ENCODE measurements around the gene ZMAT3. TPM values are rescaled to one million over a fixed set of nuclear protein-coding genes. Genes with fewer than 3 reads are reported as not detected.
A peak's percentile ranks its signal among the peaks of the same experiment; 100 is the strongest.

The ZMAT3 gene
- total and polyA plus RNA-seq, 2 of the 4 experiments (the other 2 are of a cell fraction), result 11.7 to 14.3 TPM

DNA sequence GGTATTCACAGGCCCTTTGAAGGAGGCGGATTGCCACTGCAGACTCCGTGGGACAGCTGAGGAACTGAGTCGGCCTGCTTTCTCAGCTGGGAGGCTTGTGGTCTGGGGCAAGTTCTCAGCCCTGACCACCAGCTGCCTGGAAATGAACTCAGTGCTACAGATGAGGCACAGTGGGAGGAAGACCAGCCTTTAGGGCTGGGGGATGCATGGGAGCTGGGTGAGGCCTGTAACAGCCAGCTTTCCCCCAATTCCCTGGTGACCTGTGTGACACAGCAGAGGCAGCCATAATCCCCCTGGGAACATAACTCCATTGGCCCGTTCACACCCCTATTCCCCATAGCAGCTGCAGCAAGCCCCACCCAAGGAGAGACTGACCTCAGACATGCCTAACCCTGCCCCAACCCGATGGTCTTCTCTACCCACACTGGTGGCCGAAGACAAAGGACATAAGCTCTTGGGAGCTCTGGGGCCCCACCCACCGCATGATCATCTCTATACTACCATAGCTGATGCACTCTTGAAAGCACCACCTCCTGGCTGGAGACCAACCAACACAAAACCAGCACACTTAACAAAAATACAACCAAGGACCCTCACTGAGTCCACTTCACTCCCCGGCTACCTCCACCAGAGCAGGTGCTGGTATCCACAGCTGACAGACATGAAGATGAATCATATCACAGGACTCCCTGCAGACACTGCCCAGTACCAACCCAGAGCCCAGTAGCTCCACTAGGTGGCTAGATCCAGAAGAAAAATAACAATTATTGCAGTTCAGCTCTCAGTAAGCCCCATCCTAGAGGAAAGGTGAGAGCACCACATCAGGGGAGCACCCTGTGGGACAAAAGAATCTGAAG, 24.9 kb downstream of the ZMAT3 start:
- dilution Hi-C loops (cut with HindIII; ENCODE audit: low sequenced_read_pairs, unreplicated experiment) (no loop called here), intact Hi-C loops (cut with micrococcal nuclease) (no loop called here), in situ Hi-C loops (cut with MboI; ENCODE audit: low sequenced_read_pairs) (no loop called here)
- peaks cover 16 to 32% of the 10 kb centered on the region in 2 experiments for H3K79me1 ChIP-seq (ENCODE audit: low read depth in 1 of 2, low read length in 2 of 2)
- no peak for TF ChIP-seq POLR2A (IDR thresholded peaks at IDR 0.05; ENCODE audit: low read depth, low read length)
- no peak for TF ChIP-seq FOS (IDR thresholded peaks at IDR 0.05; ENCODE audit: low read depth, low read length)
- TF ChIP-seq, protein P1, sequence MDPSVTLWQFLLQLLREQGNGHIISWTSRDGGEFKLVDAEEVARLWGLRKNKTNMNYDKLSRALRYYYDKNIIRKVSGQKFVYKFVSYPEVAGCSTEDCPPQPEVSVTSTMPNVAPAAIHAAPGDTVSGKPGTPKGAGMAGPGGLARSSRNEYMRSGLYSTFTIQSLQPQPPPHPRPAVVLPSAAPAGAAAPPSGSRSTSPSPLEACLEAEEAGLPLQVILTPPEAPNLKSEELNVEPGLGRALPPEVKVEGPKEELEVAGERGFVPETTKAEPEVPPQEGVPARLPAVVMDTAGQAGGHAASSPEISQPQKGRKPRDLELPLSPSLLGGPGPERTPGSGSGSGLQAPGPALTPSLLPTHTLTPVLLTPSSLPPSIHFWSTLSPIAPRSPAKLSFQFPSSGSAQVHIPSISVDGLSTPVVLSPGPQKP (IDR thresholded peaks at IDR 0.05; ENCODE audit: borderline replicate concordance, low read depth, low read length), result no peak
- no peak for TF ChIP-seq CEBPB (IDR thresholded peaks at IDR 0.05; ENCODE audit: low read depth, low read length)
- TF ChIP-seq, protein P2, sequence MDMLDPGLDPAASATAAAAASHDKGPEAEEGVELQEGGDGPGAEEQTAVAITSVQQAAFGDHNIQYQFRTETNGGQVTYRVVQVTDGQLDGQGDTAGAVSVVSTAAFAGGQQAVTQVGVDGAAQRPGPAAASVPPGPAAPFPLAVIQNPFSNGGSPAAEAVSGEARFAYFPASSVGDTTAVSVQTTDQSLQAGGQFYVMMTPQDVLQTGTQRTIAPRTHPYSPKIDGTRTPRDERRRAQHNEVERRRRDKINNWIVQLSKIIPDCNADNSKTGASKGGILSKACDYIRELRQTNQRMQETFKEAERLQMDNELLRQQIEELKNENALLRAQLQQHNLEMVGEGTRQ (IDR thresholded peaks at IDR 0.05; ENCODE audit: low read depth, low read length), result no peak
- no peak for TF ChIP-seq RCOR1 (IDR thresholded peaks at IDR 0.05; ENCODE audit: insufficient replicate concordance, low read length)
- TF ChIP-seq MXI1 (IDR thresholded peaks at IDR 0.05; ENCODE audit: borderline replicate concordance, low read depth, low read length), result no peak
- TF ChIP-seq, protein P3, sequence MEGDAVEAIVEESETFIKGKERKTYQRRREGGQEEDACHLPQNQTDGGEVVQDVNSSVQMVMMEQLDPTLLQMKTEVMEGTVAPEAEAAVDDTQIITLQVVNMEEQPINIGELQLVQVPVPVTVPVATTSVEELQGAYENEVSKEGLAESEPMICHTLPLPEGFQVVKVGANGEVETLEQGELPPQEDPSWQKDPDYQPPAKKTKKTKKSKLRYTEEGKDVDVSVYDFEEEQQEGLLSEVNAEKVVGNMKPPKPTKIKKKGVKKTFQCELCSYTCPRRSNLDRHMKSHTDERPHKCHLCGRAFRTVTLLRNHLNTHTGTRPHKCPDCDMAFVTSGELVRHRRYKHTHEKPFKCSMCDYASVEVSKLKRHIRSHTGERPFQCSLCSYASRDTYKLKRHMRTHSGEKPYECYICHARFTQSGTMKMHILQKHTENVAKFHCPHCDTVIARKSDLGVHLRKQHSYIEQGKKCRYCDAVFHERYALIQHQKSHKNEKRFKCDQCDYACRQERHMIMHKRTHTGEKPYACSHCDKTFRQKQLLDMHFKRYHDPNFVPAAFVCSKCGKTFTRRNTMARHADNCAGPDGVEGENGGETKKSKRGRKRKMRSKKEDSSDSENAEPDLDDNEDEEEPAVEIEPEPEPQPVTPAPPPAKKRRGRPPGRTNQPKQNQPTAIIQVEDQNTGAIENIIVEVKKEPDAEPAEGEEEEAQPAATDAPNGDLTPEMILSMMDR (conservative IDR thresholded peaks at IDR 0.05; ENCODE audit: low read depth, low read length), result no peak
- TF ChIP-seq MAFK (IDR thresholded peaks at IDR 0.05; ENCODE audit: low read depth, low read length), result no peak
- TF ChIP-seq SMC3 (IDR thresholded peaks at IDR 0.05; ENCODE audit: low read depth, low read length), result no peak
- TF ChIP-seq RFX5 (IDR thresholded peaks at IDR 0.05; ENCODE audit: low read depth, low read length), result no peak
- no peak for TF ChIP-seq BHLHE40 (IDR thresholded peaks at IDR 0.05; ENCODE audit: low read depth, low read length)
- TF ChIP-seq CHD1 (IDR thresholded peaks at IDR 0.05; ENCODE audit: low read depth, low read length), result no peak
- no peak overlapping the region for H2BK120ac ChIP-seq (ENCODE audit: low read depth, low read length)
- ChIA-PET POLR2A (ENCODE audit: unreplicated experiment) (no interaction called here), CTCF (interaction anchor here (0.7 kb wide), 1 partner anchor 269 kb away, joined by 3 read pairs; no protein-coding TSS in a partner anchor)
- no peaks in the 10 kb centered on the region for H3K4me1 ChIP-seq (ENCODE audit: control insufficient read depth, insufficient read depth, low read length)
- H3K9ac ChIP-seq (ENCODE audit: low read depth, low read length), result no peak overlapping the region
- H4K20me1 ChIP-seq (ENCODE audit: insufficient read depth, low read length), result peaks cover 39% of the 10 kb centered on the region
- no peak overlapping the region for H4K91ac ChIP-seq (ENCODE audit: insufficient read depth, low read depth, low read length)
- no peak overlapping the region for H4K5ac ChIP-seq (ENCODE audit: low read depth, low read length)
- no peak overlapping the region for H2AFZ ChIP-seq (replicated peaks; ENCODE audit: low read length, poor library complexity)
- H3K56ac ChIP-seq (ENCODE audit: extremely low read depth, insufficient read depth, low read length), result no peak overlapping the region
- H3K27me3 ChIP-seq (ENCODE audit: control insufficient read depth, insufficient read depth, low read length), result no peaks in the 10 kb centered on the region
- ATAC-seq (ENCODE audit: low read depth), result no peak; the same call in 1 of the 2 replicates
- no peak overlapping the region for H3K14ac ChIP-seq (replicated peaks; ENCODE audit: low read depth, low read length)
- H3K4ac ChIP-seq (ENCODE audit: low read depth, low read length), result no peak overlapping the region
- H2BK15ac ChIP-seq (ENCODE audit: low read depth, low read length), result no peak overlapping the region
- no peaks in the 10 kb centered on the region for H3K9me3 ChIP-seq (ENCODE audit: control insufficient read depth, insufficient read depth, low read length)
- DNase-seq, result peak; percentile 8
- no peak overlapping the region for H3K4me3 ChIP-seq (ENCODE audit: insufficient read depth, low read depth, low read length)
- WGBS, 2 experiments (ENCODE audit: extremely low coverage in 2 of 2, insufficient read length in 1 of 2), result 77% methylated on average over 6 of the region's 8 CpGs; no CpG with 5 or more reads in 1 of the 2 experiments
- H3K4me2 ChIP-seq (ENCODE audit: low read depth, low read length), result no peak overlapping the region
- no peak overlapping the region for H3K18ac ChIP-seq (ENCODE audit: low read depth, low read length)
- H3K9me1 ChIP-seq (ENCODE audit: insufficient read depth, low read length), result peaks cover 6% of the 10 kb centered on the region
- H3K23ac ChIP-seq (ENCODE audit: low read depth, low read length), result no peak overlapping the region
- H3K27ac ChIP-seq (ENCODE audit: insufficient read depth, low read length), result no peak overlapping the region
- H4K8ac ChIP-seq (ENCODE audit: low read depth in 2 of 2, low read length in 2 of 2), result no peak overlapping the region
- H2AK9ac ChIP-seq (replicated peaks; ENCODE audit: low read depth, low read length, poor library complexity), result no peak overlapping the region
- no peaks in the 10 kb centered on the region for H3K36me3 ChIP-seq (ENCODE audit: control insufficient read depth, insufficient read depth, low read length)
- BruUV-seq (replicated peaks), result no TSS peak
- H2AK5ac ChIP-seq (ENCODE audit: low read depth, low read length), result no peak overlapping the region
- no peak overlapping the region for H2BK20ac ChIP-seq (ENCODE audit: low read depth, low read length)
- no peak overlapping the region for H2BK5ac ChIP-seq (ENCODE audit: low read depth, low read length, poor library complexity, severe bottlenecking)

Data from IMR-90 (cell line).